ENCODE results near the gene RRP7A. TPM values are rescaled to one million over a fixed set of nuclear protein-coding genes. Genes with fewer than 3 reads are reported as not detected.
A peak's percentile ranks its signal among the peaks of the same experiment; 100 is the strongest.
"Not testable (repeated sequence)": the region's sequence is repeated elsewhere in the genome, so short reads cannot be mapped to it uniquely, and the experiment has no call there.

RRP7A gene
- total and polyA plus RNA-seq, 12 donors = 10.3 to 53.9 (median 35.7) TPM

DNA sequence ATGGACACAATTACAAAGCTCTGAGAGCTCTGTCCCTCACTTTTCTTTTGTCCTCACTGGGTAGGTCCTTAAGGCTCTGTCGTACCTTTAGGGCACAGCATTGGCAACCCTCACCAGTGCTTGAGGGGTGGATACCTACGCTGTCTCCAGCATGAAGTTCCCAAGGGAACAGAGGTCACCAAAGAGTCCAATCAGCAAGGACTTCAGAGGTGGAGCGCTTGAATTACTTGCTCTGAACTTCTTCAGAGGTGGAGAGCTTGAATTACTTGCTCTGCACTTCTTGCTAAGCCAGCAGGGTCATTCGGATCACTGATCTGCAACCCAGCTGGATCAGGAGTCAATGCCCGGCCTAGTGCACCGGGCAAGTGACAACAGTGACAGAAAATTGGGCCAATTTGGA, 35.1 kb downstream of the RRP7A start:
- TF ChIP-seq, protein P1, sequence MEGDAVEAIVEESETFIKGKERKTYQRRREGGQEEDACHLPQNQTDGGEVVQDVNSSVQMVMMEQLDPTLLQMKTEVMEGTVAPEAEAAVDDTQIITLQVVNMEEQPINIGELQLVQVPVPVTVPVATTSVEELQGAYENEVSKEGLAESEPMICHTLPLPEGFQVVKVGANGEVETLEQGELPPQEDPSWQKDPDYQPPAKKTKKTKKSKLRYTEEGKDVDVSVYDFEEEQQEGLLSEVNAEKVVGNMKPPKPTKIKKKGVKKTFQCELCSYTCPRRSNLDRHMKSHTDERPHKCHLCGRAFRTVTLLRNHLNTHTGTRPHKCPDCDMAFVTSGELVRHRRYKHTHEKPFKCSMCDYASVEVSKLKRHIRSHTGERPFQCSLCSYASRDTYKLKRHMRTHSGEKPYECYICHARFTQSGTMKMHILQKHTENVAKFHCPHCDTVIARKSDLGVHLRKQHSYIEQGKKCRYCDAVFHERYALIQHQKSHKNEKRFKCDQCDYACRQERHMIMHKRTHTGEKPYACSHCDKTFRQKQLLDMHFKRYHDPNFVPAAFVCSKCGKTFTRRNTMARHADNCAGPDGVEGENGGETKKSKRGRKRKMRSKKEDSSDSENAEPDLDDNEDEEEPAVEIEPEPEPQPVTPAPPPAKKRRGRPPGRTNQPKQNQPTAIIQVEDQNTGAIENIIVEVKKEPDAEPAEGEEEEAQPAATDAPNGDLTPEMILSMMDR (IDR thresholded peaks at IDR 0.05) = no peak
- TF ChIP-seq POLR2A (IDR thresholded peaks at IDR 0.05) = no peak
- Histone ChIP-seq H3K4me1 (replicated peaks in 1 of 2) (no peaks in the 10 kb centered on the region), H3K9me3 (replicated peaks in 1 of 3) (no peaks in the 10 kb centered on the region), H3K27me3 (no peaks in the 10 kb centered on the region), H3K36me3 (replicated peaks in 1 of 2) (no peaks in the 10 kb centered on the region), H3K27ac (no peak overlapping the region), H3K4me3 (no peak overlapping the region)
- no peak for DNase-seq
- intact Hi-C loops (cut with DNase I) = no loop called here
- 63 to 84% (median 76%) methylated on average over 6 of the region's 6 CpGs for WGBS, 4 donors

DNA sequence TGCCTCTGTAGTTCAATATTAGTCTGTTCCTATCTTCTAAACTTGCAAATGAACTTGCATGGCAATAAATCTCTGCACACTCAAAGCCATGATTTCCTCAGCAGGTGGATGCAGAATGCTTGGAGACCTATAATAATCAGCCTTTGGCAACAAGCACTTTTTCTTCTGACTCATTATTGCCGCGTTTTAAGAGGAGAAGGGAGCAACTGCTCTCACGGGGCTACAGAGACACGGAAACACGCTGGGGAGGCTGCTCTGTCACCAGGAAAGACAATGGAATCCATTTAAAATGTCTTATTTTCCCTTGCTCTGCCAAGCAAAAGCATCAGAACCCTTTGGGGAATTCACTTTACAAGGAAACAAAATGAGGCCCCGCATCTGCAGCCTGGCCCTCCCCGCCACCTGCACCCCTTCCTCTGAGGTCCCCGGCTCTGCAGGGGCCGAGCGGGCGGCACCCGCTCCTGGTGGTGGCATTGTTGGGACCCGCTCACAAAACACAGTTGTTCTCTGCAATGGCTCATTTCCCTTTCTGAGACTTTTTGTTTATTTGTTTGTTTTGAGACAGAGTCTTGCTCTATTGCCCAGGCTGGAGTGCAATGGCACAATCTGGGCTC, 35.9 kb downstream of the RRP7A start:
- H3K27me3 ChIP-seq; intact Hi-C loops (cut with DNase I); H3K27ac ChIP-seq; H3K9me3 ChIP-seq (replicated peaks in 1 of 3); H3K4me3 ChIP-seq; DNase-seq; H3K4me1 ChIP-seq (replicated peaks in 1 of 2); H3K36me3 ChIP-seq (replicated peaks in 1 of 2): not testable (repeated sequence)
- 67 to 86% methylated on average over 2 of the region's 13 CpGs; no CpG with 5 or more reads in 2 of the 4 donors for WGBS, 4 donors

DNA sequence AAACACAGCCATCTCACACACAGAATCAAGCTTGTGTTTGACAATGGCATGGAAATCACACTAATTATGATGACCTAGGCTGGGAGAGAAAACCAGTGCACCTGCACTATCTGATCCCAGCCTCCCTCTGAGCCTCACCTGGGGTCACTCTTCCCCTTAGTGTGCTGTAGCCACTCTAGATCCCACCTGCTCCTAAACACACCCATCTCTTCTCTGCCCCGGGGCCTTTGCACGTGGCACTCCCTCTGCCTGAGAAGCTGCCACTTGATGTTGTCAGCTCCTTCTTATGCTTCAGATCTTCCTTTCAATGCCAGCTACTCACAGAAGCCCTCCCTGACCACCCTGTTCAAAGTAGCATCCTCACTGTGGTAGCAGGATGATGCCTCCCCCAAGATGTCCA, 44.5 kb downstream of the RRP7A start:
- Histone ChIP-seq H3K27ac (no peak overlapping the region), H3K4me3 (no peak overlapping the region), H3K27me3 (no peaks in the 10 kb centered on the region), H3K9me3 (replicated peaks in 1 of 3) (no peaks in the 10 kb centered on the region), H3K36me3 (replicated peaks in 1 of 2) (no peaks in the 10 kb centered on the region), H3K4me1 (replicated peaks in 1 of 2) (no peaks in the 10 kb centered on the region)
- no peak for DNase-seq
- intact Hi-C loops (cut with DNase I) = no loop called here
- TF ChIP-seq POLR2A (IDR thresholded peaks at IDR 0.05) = no peak
- TF ChIP-seq, protein P1 (IDR thresholded peaks at IDR 0.05) = no peak
- WGBS, 4 donors = 91 to 96% (median 94%) methylated on average over 2 of the region's 2 CpGs

DNA sequence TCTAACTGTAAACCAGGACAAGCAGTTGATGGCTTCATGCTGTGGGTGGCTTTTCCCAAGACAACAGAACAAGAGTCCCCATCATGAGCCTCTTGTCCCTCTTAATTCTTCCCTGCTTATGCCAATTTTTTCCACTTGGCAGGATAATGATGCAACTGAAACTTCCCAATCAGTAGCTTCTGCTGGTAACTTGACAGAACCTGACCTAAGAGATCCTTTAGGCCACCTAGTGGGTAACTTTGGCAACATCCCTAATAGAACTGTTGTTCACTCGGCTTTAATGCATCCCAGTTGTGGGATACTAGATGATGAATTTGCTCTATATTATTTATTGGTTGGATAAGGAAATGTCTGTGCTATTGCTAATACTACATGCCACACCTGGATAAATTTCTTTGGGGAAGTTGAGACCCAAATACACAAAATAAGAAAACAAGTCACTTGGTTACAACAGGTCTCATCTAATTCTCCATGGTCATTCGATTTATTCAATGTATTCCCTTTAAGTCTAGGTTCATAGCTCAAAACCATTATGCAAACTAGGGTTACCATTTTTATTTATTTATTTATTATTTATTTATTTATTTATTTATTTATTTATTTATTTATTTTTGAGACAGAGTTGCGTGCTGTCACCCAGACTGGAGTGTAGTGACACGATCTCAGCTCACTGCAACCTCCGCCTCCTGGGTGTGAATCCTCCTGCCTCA, 46.0 kb downstream of the RRP7A start:
- no peak for TF ChIP-seq POLR2A (IDR thresholded peaks at IDR 0.05)
- TF ChIP-seq, protein P1 (IDR thresholded peaks at IDR 0.05) = peak; percentile 48 to 69 (median 63)
- Histone ChIP-seq H3K36me3 (replicated peaks in 1 of 2) (no peaks in the 10 kb centered on the region), H3K4me1 (replicated peaks in 1 of 2) (no peaks in the 10 kb centered on the region), H3K27ac (no peak overlapping the region), H3K4me3 (no peak overlapping the region), H3K9me3 (replicated peaks in 1 of 3) (no peaks in the 10 kb centered on the region), H3K27me3 (no peaks in the 10 kb centered on the region)
- 66 to 74% (median 71%) methylated on average over 5 of the region's 5 CpGs for WGBS, 4 donors
- intact Hi-C loops (cut with DNase I) = no loop called here
- peak in 4 of 7 donors; percentile 13 to 44 (median 24) for DNase-seq

DNA sequence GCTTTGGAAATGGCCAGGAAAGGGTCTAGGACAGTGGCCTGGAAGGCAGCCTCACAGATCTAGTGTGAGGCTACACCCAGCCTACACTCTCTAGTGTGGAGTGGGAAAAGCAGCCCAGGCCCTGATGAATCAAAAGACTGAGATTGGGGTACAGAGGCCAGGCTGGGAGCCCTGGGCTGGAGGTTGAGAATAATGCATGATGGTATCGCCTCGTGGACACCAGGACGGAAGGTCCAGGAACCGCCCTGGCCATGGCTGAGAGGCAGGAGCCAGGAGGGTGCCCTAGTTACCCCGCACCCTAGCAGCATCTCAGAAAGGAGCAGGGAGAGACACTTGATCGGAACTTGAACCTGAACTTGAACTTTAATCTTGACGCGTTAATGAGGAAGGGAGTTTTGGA, 46.9 kb downstream of the RRP7A start:
- DNase-seq = no peak
- WGBS, 4 donors = 79 to 86% (median 82%) methylated on average over 4 to 8 of the region's 8 CpGs
- no peak overlapping the region for H3K27ac ChIP-seq
- no peaks in the 10 kb centered on the region for H3K9me3 ChIP-seq (replicated peaks in 1 of 3)
- H3K36me3 ChIP-seq (replicated peaks in 1 of 2) = no peaks in the 10 kb centered on the region
- intact Hi-C loops (cut with DNase I) = no loop called here
- TF ChIP-seq, protein P1 (IDR thresholded peaks at IDR 0.05) = no peak
- TF ChIP-seq POLR2A (IDR thresholded peaks at IDR 0.05) = no peak
- no peaks in the 10 kb centered on the region for H3K27me3 ChIP-seq
- H3K4me3 ChIP-seq = no peak overlapping the region
- no peaks in the 10 kb centered on the region for H3K4me1 ChIP-seq (replicated peaks in 1 of 2)
